Lower leg skin (tissue), 3 donors: ENCODE measurements around the gene CARD14.

ENCODE experiments used
- CTCF ChIP-seq, 3 donors: fragments of 450-650 bp; IDR thresholded peaks; one replicate each; pipeline ENCODE4 v1.5.1; 2016; ENCODE audit warnings: antibody characterized with exemption in 3 of 3, mild to moderate bottlenecking in 3 of 3, moderate library complexity in 2 of 3
- POLR2A ChIP-seq, 2 donors: fragments of 450-650 bp; IDR thresholded peaks; one replicate each; pipeline ENCODE4 v1.6.1; 2016 to 2017; ENCODE audit warnings: antibody characterized with exemption in 2 of 2, mild to moderate bottlenecking in 1 of 2, moderate library complexity in 1 of 2

- TF ChIP-seq POLR2A (IDR thresholded peaks at IDR 0.05) (no peak), CTCF (IDR thresholded peaks at IDR 0.05) (no peak)
Measured at GRCh38 chr17:80126449-80126715, 43.4 kb upstream of the CARD14 start.
